Type B pancreatic cell (in vitro differentiated cells): ENCODE data around the gene ZBTB20. TPM values are rescaled to one million over a fixed set of nuclear protein-coding genes. Genes with fewer than 3 reads are reported as not detected.

Experiments
- DNase-seq: peaks from one replicate; pipeline ENCODE4 v3.0.0; 2021; ENCODE audit warnings: mixed read lengths; ENCODE audit not compliant: unreplicated experiment; ENCODE audit errors: extremely low spot score
- H3K27ac Mint-ChIP-seq: 2 replicates; pipeline ENCODE4 v1.8.0; 2021; ENCODE audit warnings: mild to moderate bottlenecking, mixed read lengths
- H3K27me3 Mint-ChIP-seq: 2 replicates; pipeline ENCODE4 v1.8.0; 2021; ENCODE audit warnings: mixed read lengths
- H3K36me3 Mint-ChIP-seq: 2 replicates; pipeline ENCODE4 v1.8.0; 2021; ENCODE audit warnings: mixed read lengths
- H3K4me1 Mint-ChIP-seq: one replicate; pipeline ENCODE4 v1.8.0; 2021; ENCODE audit warnings: mixed read lengths; ENCODE audit not compliant: unreplicated experiment
- H3K4me3 Mint-ChIP-seq: 2 replicates; pipeline ENCODE4 v1.8.0; 2021; ENCODE audit warnings: mild to moderate bottlenecking, mixed read lengths
- H3K9me3 Mint-ChIP-seq: 2 replicates; pipeline ENCODE4 v1.8.0; 2021; ENCODE audit warnings: mixed read lengths
- total RNA-seq: library from RNA; stranded (reverse); gene quantifications from 2 replicates; pipeline ENCODE4 v1.2.1, GENCODE V29; 2021; ENCODE audit warnings: low replicate concordance
- TF ChIP-seq, protein P1 (sequence below): fragments of 200-600 bp; sonication (generic); conservative IDR thresholded peaks from 2 replicates; pipeline ENCODE4 v1.5.0; 2021; ENCODE audit warnings: antibody characterized with exemption, mild to moderate bottlenecking

The ZBTB20 gene
- total RNA-seq, 1 donor from 2014 or later = 14.4 TPM

DNA sequence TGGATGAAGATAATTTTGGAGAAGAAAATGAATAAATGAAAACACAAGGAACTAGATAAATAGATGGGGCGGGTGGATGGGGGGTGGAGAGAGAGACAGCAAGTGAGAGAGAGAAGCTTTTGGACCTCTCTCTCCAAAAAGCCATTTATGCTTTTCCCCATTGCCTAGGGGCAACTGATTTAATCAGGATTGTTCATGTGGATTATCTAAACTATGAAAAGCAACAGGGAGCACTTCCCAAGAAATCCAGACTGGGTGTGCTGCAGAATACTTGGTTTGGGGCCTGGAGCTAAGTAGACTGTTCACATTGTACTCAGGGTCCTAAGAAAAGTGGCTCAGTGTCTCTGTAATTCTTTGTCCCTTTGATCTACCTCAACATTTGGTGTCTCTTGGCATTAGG is 486.3 kb downstream of the ZBTB20 start:
- Mint-ChIP-seq H3K4me3 (no peak overlapping the region), H3K27ac (no peak overlapping the region), H3K4me1 (peaks cover 21% of the 10 kb centered on the region), H3K27me3 (no peaks in the 10 kb centered on the region), H3K36me3 (no peaks in the 10 kb centered on the region), H3K9me3 (peaks cover 8% of the 10 kb centered on the region)
- no peak for DNase-seq
- TF ChIP-seq, protein P1, sequence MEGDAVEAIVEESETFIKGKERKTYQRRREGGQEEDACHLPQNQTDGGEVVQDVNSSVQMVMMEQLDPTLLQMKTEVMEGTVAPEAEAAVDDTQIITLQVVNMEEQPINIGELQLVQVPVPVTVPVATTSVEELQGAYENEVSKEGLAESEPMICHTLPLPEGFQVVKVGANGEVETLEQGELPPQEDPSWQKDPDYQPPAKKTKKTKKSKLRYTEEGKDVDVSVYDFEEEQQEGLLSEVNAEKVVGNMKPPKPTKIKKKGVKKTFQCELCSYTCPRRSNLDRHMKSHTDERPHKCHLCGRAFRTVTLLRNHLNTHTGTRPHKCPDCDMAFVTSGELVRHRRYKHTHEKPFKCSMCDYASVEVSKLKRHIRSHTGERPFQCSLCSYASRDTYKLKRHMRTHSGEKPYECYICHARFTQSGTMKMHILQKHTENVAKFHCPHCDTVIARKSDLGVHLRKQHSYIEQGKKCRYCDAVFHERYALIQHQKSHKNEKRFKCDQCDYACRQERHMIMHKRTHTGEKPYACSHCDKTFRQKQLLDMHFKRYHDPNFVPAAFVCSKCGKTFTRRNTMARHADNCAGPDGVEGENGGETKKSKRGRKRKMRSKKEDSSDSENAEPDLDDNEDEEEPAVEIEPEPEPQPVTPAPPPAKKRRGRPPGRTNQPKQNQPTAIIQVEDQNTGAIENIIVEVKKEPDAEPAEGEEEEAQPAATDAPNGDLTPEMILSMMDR = no peak

DNA sequence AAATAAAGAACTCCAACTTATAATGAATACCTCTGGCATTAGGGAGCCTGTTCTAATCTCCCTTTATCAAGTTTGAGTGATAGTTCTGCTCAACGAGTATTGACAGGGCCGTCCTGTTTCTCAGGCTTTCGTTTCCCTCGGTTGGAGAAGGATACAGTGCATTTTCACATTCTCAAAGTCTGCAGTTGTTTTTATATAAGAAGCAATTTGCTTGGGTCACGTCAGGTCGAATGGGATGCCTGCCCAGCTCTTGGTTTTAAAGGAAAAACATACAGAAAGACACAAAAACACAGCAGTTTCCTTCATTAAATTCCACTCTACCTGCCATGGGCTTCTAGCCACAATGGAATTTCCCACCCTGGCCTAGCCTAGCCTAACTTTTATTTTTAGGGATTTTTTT is 487.0 kb downstream of the ZBTB20 start:
- peaks cover 8% of the 10 kb centered on the region for H3K9me3 Mint-ChIP-seq
- H3K36me3 Mint-ChIP-seq = no peaks in the 10 kb centered on the region
- TF ChIP-seq, protein P1 = no peak
- H3K4me3 Mint-ChIP-seq = peak overlapping the region; percentile 7
- H3K4me1 Mint-ChIP-seq = peaks cover 21% of the 10 kb centered on the region
- H3K27ac Mint-ChIP-seq = peak overlapping the region; percentile 46
- no peaks in the 10 kb centered on the region for H3K27me3 Mint-ChIP-seq
- no peak for DNase-seq

DNA sequence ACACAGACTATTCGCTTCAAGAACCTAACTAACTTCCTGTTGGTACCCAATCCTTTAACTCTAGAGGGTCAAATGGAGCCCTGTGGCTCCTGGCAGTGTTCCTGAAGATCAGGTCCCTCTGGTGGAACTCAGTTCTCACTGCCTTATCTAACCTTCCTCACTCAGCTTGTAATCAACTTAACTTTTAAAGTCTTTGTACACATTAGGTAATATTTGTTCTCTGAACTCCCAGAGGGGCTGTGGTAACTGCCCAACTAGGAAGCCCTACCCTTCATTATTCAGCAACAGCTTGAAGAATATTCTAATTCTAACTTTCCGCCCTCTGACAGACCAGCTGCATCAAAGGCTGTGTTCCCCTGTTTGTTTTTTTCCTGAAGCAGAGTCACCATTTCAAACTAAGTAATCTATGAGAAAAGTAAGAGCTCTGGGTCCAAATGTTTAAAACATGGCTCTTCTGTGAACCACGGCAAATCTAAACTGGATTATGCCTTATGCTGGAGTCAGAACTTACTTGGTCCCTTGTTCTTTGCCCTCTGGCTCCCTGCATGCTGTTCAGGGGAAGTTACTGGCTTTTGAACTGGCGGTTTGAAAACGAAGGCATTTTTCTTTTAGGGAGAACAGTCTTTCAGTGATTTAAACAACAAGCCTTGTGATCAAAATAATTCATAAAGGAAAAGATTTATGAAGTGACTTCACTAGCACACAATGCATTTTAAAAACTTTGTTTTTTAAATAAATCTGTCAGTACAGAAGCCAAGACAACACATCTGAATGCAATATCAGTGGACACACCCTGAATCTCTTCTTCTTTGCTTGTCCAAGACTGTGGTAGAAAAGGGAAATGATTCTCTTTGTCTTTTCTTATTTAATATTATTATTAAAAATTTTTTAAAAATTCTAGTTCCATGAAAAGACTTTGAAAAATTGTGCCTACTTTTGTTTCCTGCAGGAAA is 487.7 kb downstream of the ZBTB20 start:
- Mint-ChIP-seq H3K27ac (peak overlapping the region; percentile 71), H3K36me3 (no peaks in the 10 kb centered on the region)

DNA sequence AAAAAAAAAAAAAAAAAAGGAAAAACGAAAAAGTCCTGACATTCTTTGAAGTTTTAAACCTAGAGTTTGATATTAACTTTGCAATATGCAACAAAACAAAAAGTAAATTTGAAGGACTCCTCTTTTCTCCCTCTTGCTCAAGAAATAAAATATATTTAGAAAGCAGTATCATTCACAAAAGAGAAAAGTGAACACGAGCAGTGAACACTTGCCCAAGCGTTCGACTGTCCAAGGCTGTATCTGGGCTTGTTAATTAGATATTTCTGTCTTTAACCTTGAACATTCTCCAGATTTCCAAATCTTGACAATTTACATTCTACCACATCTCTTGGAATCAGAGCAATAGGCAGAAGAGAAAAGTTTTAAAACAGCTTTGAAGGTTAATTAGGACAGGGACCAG is 495.5 kb downstream of the ZBTB20 start:
- Mint-ChIP-seq H3K27me3 (no peaks in the 10 kb centered on the region), H3K27ac (no peak overlapping the region), H3K4me3 (no peak overlapping the region), H3K36me3 (peaks cover 4% of the 10 kb centered on the region), H3K4me1 (peaks cover 13% of the 10 kb centered on the region), H3K9me3 (peaks cover 5% of the 10 kb centered on the region)
- DNase-seq = no peak
- TF ChIP-seq, protein P1 = no peak

More for the DNA sequence above, 487.7 kb downstream of the ZBTB20 start:
- DNase-seq = no peak
- TF ChIP-seq, protein P1 = no peak
- H3K27me3 Mint-ChIP-seq = no peaks in the 10 kb centered on the region
- peaks cover 21% of the 10 kb centered on the region for H3K4me1 Mint-ChIP-seq
- peak overlapping the region; percentile 40 for H3K4me3 Mint-ChIP-seq
- peaks cover 8% of the 10 kb centered on the region for H3K9me3 Mint-ChIP-seq

DNA sequence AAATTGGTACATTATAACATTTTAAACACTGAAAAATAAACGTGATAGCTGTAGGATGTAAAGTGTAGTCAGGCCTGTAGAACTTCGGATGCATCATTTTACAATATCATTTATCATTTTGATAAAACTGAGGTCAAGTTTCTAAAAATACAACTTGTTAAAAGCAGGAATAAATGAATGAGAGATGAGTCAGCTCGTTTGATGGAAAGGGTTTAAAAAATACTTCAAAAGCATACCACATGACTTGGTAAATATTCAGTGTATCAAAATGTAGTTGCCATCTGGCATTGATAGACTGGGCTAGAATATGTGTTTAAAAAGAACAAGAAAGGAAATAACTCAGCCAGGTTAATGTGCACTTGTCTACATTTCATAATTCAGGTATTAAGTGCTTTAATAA is 496.3 kb downstream of the ZBTB20 start:
- TF ChIP-seq, protein P1 = no peak
- Mint-ChIP-seq H3K4me1 (peaks cover 13% of the 10 kb centered on the region), H3K36me3 (peaks cover 4% of the 10 kb centered on the region), H3K27ac (peak overlapping the region; percentile 10), H3K27me3 (no peaks in the 10 kb centered on the region), H3K4me3 (peak overlapping the region; percentile 21), H3K9me3 (peaks cover 5% of the 10 kb centered on the region)
- DNase-seq = no peak
